NCI-H2196 treated with DMSO at 0.1 percent for 48 hours (cell line): Measurements from ENCODE around the gene ITGA8.
"Not testable (repeated sequence)": the region's sequence is repeated elsewhere in the genome, so short reads cannot be mapped to it uniquely, and the experiment has no call there.

Source experiments
- DNase-seq: peaks from one replicate; lab custom pipeline; 2025; ENCODE audit not compliant: unreplicated experiment; lab: John Stamatoyannopoulos, UW

Gene ITGA8

DNA sequence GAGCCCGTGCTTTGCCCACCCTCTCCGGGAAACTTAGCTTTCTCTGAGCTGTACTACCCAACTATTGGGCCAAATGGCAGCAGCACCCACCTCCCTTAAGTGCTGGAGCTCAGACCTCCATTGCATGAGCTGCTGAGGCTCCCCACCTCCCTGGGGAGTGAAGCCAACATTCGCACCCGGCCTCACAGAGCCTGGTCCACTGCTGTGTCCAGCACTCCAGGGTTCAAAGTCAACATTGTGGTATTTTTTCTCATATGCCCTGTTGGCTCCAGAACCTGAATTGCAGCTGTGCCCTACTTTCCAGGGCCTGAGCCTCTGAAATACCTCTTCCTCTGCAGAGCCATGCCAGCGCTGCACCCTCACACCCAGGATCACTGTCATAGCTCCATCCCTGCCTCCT is 29.7 kb downstream of the ITGA8 start:
- DNase-seq: no peak

DNA sequence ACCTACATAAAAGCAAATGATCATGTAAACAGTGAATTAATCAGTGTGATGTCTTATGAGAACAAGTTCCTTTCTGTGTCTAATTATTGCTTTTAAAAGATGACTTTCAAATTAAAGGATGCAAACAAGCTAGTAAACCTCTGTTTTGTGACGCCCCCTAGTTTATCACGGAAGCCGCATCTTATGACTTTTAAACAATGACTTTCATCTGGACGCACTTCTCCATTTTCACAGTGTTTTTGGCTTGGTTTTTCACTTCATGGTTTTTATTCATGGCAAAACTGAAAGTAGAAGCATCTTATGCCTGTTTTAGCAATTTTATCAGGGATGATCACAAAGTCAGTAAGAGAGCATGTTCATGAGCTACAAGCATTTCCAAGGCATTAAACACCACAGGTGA is 35.0 kb downstream of the ITGA8 start:
- DNase-seq: no peak

DNA sequence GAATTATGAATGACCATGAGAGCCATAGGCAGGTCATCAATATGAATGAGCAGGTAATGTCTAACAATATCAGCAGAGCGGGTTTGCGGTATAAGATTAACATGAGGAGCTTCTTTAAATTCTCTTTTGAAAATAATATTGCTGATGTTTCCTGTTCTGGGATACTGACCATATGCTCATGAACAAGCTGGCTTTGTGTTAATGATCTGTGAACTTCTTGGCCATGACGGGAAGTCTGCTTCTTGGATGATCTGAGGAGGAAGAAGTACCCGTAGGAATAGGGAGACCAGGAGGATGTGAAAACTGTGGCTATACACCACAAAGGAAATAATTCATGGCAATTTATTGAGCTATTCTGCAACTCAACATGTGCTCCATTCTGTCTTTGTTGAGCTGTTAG is 38.6 kb downstream of the ITGA8 start:
- no peak for DNase-seq

DNA sequence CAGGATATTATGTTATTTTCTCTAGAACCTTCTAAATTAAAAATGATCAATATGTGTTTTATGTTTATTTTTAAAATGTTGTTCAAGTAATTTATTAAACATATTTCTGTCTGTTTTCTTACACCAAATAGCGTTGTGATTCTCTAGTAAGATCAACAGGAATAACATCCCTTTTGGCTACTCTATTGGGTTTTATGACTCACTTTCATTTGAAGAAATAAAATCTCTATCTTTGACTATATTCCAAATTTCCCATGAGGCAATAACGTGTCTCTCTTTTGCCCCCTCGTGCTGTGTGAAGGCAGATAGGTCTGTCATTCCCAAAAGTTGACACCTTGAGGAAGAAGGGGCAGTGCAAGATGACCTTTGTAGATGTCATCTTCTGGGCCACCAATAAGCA is 40.9 kb downstream of the ITGA8 start:
- no peak for DNase-seq

DNA sequence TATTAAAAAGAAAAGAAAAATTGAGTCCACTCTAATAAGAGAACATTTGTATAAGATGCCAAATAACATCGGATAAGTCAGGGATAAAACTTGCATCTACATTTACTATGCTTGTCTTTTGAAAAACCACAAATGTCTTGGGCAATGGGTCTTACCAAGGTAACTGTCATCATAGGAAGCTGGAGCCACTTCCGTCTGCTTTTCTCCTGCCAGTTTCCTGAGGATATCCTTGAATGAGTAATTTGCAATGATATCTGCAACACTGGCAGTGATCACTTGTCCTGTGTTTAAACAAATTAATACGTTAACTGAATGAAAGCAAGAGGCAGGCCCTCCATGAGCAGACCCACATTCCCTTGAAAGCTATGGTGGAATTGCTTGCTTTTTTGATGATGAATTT is 47.3 kb downstream of the ITGA8 start:
- DNase-seq: no peak

DNA sequence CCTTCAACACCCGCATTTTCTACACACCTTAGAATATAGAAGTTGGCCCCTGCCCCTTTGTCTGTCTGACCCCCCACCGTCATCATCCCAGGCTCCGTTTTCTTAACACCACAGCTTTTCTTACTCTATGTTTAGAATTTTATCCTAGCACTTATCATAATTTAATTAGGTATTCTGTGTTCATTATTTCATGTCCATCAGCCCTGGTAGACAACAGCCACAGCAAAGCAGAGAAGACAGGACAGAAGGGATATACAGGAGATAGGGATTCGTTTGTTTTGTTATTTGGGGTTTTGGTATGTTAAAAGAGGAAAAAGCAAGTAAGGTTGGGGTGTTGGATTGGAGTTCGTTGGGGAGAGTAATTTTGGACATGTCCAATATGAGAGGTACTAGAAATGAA is 48.8 kb downstream of the ITGA8 start:
- DNase-seq: no peak

DNA sequence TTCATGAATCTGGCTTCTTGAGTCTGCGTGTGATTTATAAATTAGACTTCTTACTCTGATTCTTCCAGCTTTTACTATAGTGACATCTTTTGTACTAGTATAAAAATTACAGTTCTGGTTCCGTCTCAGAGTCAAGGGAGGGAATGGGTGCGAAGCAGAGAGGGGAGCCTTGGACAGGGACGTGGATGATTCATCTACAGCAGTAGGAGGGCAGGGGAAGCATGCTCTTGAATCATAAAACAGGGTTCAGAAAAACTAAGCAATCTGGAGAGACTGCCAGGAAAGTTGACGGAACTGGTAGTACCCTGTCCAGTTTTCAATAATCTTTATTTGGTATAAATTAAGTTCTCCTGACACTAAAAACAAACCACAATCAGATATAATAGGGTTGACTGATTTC is 58.1 kb downstream of the ITGA8 start:
- no peak for DNase-seq

DNA sequence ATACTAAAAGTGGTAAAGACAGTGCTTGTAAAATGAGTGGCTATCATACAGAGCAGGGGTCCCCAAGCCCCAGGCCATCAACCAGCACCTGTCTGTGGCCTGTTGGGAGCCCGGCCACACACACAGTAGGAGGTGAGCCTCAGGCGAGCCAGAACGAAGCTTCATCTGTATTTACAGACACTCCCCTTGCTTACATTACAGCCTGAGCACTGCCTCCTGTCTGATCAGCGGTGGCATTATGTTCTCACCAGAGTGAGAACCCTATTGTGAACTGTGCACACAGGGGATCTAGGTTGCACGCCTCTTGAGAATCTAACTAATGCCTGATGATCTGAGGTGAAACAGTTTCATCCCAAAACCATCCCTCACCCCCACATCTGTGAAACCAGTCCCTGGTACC is 58.7 kb downstream of the ITGA8 start:
- no peak for DNase-seq

DNA sequence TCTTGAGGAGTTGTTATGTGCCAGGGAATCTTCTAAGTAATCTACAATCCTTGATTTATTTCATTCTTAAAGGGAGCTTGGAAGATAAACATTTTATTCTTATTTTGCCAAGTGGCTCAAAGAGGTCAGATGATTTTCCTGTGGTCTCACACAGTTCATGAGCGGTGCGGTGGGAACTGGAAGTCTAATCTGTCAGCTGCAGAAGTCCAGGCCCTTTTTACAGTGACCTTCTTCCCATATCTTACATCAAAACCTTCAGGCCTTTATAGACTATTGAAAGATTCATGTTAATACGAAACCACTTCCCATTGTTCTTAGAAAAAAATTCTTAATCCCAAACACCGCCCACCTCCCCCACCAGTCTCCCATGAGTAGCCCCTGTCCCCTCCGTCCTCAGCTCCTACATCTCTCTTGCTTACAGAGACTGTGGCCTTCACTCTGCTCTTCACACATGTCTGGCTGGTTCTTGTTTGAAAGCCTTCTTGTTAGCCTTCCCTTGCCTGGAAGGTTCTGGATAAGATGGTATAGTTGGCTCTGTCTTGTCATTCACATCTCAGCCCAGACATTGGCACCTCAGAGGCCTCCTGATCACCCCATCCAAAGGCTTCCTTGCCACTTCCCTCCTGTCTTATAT is 61.5 kb downstream of the ITGA8 start:
- DNase-seq: no peak

DNA sequence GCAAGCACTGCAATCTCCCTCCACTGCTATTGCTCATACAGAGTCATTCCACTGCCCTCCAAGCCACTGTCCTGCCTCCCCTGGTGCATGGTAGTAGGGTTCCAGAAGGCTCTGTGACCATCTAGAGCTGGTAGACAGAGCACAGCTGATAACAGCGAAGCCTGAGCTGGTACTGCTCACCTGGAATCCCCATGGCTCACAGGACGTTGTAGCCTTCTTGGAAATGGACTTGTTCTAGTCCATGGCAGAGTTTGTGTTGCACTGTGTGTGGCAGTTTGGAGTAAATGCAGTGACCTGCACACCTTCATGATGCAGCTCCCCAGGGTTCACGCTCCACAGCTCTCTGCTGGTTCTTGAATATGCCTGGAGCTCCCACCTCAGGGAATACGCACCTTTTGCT is 67.0 kb downstream of the ITGA8 start:
- DNase-seq: no peak

DNA sequence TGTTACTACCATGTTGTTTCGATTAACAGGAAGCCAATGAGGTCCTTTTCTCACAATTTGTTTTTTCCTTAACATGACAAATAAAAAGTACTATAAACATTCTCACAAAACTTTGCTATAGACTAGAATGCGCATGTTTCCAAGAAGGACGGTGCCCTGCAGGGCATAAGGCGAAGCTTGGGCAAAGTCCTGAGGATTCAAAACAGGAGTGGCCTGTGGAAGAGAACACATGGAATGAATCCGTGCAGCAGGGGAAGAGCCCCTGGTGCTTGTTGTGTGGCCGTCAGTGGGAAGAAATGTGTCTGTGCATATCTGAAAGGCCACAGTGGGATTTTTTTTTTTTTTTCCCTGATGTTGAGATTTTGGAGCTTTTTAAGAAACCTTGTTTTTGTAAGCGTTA is 67.6 kb downstream of the ITGA8 start:
- no peak for DNase-seq

DNA sequence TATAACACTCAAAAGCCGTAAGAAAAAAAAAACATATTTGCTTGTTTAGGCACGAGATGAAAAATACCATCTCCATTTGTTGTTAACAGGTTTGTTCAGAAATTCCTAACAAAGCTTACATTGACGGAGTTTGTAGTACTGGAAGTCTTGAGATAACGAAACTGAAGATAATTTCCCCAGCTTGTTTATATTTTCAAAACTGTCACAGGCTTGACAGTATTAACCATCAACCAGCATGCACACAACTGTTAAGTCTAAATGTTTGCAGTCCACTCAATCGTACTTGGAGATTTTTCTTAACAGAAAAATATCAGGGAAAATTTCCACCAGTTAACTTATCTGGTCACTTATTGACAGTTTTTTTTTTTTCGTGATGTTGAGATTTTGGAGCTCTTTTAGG is 68.5 kb downstream of the ITGA8 start:
- no peak for DNase-seq

DNA sequence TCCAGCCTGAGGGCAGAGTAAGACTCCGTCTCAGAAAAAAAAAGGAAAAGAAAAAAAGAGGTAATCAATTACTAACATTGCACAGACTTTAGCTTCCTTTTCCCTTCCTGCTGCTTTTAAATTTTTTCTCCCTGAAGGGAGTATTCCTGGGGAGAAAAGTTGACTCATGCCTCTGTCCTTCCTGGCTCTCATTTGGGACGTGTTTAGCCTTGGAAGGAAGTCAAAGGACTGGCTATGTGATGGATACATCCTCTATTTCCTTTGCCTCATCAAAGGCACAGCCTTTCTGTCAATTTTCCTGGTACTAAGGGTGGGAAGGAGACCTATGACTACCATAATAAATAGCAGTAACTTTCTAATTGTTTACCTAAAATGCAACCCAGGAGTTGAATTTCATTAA is 77.6 kb downstream of the ITGA8 start:
- DNase-seq: no peak

DNA sequence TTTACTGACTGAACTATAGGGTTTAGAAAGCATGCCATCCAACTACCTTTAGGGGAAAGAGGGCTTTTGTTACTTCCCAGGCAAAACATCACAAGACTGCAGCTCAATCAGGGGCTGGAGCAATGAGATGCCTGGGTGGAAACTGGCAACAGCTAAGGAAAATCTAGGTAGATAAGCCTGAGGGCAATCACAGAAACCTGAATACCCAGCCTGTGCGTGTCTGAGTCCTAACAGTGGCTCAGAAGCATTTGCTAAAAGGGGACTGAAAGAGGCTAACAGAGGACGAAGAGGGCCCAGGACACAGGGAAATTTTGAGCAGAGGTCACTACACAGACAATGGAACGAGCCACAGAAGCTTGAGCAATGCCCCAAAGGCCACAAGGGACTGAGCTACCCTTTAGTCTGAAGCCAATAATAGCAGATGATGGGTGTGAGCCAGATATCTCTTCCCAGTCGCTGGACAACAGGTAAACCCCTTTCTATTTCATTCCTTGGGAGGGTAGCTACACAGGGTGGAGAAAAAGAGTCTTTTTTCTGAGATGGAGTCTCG is 79.1 kb downstream of the ITGA8 start:
- DNase-seq: no peak

DNA sequence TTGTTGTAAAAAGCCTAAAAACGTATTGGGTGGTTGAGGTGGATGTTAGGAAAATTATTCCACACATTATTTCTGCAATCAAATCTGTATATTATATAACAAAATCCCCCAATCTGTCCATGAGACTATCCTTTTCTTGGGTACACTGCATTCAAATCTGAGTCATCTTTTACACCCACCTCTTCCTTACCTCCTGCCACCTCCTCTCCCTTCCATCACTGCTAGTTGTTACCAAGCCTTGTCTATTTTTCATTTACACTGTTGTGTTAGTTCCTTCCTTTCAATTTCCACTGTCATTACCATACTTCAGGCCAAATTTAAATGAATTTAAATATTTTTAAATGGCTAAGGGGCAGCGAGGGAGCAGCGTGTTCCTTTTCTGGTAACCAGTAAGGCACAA is 83.3 kb downstream of the ITGA8 start:
- no peak for DNase-seq

DNA sequence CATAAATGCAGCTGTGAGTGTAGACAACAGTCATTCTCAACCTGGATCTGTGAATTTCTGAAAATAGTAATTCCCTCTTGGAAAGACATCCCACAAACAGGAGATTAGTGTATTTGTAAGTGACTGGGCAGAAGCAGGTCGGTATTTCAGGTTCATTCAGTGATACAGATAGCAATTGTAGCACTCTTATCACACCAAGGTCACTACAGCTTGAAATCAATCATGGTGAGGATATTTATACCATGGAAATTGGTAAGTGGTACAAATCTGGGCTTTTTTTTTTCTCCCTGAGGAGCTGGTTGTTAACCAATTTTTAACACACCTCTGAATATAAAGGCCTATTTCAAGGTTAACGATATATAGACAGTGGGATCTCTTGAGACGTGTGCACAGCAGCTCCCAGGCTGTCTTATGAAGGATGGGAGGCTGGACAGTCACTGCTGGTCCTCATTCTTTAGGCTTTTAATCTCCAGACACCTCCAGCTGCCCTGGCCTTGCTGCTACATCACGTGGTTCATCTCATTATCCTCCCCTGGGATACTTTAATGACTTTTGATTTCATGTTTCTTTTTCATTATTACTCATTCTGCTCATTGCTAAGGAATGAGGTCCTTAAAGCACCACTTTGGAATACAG is 87.1 kb downstream of the ITGA8 start:
- DNase-seq: no peak

DNA sequence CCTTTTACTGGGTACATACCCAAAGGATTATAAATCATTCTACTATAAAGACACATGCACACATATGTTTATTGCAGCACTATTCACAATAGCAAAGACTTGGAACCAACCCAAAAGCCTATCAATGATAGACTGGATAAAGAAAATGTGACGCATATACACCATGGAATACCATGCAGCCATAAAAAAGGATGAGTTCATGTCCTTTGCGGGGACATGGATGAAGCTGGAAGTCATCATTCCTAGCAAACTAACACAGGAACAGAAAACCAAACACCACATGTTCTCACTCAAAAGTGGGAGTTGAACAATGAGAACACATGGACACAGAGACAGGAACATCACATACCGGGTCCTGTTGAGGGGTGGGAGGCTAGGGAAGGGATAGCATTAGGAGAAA is 88.5 kb downstream of the ITGA8 start:
- not testable (repeated sequence) for DNase-seq

DNA sequence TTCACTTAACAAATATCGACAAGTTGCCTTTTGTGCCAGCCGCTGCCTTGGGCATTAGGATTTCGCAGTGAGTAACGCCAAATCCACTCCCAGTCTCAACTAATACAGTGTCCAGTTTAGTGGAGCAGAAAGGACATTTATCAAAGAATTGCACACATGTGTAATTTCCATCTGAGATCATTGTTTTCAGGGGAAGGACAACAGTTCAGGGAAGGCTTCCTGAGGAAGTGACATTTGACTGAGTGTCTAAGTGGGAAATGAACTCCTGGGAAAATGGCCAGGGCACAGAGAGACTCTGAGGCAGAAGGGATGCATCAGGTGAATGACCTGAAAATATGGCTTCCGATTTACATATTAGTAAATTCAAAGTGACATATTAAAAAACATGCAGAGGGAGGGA is 89.4 kb downstream of the ITGA8 start:
- no peak for DNase-seq

DNA sequence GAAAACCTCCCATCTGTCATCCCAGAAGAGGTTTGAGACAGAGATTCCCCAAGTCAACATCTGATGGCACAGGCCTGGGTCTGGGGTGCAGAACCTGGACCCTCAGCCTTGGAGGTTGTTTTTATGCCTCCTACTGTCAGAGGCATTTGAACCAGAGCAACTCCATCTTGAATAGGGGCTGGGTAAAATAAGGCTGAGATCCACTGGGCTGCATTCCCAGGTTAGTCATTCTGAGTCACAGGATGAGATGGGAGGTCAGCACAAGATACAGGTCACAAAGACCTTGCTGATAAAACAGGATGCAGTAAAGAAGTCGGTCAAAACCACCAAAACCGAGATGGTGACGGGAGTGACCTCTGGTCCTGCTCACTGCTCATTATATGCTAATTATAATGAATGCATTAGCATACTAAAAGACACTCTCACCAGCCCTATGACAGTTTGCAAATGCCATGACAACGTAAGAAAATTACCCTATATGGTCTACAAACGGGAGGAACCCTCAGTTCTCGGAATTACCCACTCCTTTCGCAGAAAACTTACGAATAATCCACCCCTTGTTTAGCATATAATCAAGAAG is 92.0 kb downstream of the ITGA8 start:
- no peak for DNase-seq

DNA sequence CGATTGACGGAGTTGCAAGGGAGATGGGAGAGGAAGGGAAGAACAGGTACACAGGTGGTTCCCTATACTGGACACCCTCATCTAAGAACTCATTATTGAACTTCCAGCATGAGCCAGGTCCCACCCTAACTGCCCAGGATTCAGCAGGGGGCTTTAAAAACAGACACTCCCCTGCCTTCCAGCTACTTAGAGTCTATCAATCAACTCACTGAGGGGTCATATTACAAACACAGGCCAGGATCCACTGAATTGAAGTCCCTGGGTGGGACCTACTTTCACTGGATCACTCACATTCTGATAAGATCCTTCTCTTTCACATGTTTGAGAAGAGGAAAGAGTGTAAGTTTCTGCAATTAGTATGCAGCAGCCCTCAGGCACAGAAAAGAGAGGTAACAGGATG is 92.8 kb downstream of the ITGA8 start:
- no peak for DNase-seq

DNA sequence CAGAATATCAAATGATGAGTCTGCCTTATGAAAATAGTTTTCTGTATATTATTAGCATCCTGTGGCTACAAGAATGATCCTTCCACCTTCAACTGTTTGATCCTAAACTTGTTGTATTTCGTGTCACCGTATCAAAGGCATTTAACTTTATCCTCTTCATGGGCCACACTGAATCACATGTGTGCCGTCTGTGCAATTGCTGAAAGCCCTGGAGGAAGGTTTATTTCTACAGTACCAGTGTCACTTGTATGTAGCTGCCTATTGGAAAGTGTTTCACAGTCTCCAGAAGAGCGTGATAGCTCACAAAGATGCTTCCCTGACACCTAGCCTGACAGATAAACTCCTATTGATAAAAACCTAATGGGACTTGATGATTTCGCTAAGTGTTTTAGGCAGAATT is 94.5 kb downstream of the ITGA8 start:
- no peak for DNase-seq

DNA sequence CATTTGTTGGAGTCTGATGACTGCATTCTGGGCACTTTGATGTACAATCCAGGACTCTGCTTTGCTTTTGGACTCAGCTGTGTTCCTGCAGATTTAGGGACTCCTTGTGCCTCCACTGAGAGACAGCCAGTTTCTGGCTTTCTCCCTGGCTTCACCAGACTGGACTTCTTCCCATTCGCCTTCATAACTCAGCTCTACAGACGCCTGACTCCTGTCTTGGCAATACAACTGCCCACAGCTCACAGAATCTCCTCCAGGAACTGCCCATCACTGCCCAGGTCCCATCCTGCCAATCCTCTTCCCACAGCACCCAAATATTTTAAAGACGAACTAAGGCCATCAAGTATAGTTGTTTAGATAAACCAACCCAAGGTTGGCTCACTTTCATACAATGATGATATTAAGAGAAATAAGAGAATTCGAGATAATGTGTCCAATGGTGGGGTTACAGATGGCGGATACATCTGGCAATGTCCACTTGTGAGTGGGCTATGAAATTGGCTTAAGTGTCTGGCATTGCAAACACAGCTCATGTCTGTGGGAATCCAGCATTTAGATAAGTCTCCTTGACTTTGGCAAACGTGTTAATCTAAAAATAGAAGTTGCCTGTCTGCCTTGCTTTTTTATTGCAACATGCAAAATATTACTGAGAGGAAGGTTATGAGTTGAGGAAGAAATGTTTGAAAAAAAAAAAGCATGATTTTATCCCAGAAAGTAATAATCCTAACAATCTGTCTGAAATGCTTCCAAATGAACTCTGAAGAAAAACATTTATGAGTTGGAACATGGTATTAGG is 95.1 kb downstream of the ITGA8 start:
- no peak for DNase-seq
